Stimulated activated CD4-positive, alpha-beta T cell treated with anti-CD3 and anti-CD28 coated beads, Interleukin-4, amount 100 ng/mL, for 4 hours (primary cell): Measurements from ENCODE around the gene TMED5.
"Not testable (repeated sequence)": the region's sequence is repeated elsewhere in the genome, so short reads cannot be mapped to it uniquely, and the experiment has no call there.

Source experiments
- DNase-seq, 2 experiments: peaks; one replicate each; pipeline ENCODE4 v3.0.0-alpha.2; 2020

The TMED5 gene

DNA sequence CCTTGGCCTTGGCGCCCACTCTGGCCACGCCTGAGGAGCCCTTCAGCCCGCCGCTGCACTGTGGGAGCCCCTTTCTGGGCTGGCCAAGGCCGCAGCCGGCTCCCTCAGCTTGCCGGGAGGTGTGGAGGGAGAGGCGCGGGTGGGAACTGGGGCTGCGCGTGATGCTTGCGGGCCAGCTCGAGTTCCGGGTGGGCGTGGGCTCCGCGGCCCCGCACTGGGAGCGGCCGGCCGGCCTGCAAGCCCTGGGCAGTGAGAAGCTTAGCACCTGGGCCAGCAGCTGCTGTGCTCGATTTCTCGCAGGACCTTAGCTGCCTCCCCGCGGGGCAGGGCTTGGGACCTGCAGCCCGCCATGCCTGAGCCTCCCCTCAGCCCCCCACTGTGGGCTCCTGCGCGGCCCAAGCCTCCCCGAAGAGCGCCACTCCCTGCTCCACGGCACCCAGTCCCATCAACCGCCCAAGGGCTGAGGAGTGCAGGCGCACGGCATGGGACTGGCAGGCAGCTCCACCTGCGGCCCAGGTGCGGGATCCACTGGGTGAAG is 10.0 kb downstream of the TMED5 start:
- DNase-seq: not testable (repeated sequence)

DNA sequence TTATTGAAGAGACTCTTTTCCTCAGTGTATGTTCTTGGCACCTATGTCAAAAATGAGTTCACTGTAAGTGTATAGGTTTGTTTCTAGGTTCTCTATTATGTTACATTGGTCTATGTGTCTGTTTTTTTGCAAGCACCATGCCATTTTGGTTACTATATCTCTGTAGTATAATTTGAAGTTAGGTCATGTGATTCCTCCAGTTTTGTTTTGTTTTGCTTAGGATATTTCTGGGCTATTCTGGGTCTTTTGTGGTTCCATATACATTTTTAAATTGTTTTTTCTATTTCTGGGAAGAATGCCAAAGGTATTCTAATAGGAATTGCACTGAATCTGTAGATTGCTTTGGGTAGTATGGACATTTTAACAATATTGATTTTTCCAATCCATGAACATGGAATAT is 13.2 kb downstream of the TMED5 start:
- no peak for DNase-seq

DNA sequence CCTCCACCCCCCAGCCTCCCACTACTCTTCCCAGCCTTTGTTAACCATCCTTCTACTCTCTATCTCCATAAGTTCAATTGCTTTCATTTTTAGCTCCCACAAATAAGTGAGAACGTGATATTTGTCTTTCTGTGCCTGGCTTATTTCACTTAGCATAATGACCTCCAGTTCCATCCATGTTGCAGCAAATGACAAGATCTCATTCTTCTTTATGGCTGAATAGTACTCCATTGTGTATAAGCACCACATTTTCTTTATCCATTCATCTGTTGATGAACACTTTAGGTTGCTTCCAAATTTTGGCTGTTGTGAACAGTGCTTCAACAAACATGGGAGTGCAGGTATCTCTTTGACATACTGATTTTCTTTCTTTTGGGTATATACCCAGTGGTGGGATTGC is 14.3 kb downstream of the TMED5 start:
- DNase-seq: not testable (repeated sequence)

DNA sequence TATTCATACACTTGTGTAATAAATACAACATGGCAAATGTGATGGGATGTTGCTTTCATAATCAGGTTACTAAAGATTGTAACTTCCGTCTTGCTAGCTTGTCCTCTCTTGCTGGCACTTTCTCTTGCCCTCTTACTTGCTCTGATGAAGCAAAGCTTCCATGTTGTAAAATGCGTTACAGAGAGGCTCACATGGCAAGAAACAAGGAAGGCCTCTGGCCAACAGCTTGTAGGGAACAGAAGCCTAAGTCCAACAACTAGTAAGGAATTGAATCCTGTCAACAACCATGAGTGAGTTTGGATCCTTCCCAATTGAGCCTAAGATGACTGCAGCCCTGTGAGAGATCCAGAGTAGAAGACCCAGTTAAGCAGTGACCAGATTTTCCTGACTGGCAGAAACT is 15.4 kb downstream of the TMED5 start:
- DNase-seq: no peak

DNA sequence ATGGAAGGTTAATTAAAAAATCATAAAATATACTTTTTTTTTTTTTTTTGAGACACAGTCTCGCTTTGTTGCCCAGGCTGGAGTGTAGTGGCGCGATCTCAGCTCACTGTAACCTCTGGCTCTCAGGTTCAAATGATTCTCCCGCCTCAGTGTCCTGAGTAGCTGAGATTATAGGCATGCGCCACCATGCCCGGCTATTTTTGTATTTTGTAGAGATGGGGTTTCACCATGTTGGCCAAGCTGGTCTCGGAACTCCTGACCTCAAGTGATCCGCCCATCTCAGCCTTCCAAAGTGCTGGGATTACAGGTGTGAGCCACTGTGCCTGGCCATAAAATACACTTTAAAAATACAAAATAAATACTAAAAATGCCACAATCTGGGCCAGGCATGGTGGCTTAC is 16.9 kb downstream of the TMED5 start:
- not testable (repeated sequence) for DNase-seq

DNA sequence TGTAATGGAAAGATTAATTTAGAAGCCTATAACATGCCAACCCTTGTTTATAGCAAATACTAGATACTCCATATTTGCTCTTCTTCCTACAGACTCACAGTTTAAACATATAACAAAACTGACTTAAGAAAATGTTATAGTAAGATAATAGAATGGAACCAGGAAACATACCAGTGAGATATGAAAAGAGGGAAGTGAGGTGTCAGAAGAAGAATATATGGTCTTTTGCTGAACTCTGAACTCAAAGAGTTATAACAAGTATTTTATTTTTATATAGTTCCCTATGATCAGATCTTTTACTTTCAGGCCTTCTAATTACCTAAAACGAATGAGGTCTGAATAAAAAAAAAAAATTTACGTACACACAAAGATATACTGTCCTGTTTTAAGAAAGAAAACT is 20.9 kb downstream of the TMED5 start:
- no peak for DNase-seq

DNA sequence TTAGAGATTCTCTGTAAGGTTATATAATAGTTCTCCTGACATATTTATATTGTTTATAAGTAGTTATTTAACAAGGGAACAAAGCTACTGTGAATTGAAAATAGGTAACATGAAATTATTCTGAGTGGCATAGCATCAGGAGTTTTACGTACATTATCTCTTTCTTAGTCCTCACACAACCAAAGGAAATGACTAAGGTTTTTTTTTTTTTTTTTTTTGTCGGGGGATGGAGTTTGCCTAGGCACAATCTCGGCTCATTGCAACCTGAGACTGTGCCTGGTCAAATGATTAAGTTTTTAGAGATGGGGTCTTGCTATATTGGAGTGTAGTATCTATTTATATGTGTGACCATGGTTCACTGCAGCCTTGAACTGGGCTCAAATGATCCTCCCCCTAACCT is 24.9 kb downstream of the TMED5 start:
- no peak for DNase-seq

DNA sequence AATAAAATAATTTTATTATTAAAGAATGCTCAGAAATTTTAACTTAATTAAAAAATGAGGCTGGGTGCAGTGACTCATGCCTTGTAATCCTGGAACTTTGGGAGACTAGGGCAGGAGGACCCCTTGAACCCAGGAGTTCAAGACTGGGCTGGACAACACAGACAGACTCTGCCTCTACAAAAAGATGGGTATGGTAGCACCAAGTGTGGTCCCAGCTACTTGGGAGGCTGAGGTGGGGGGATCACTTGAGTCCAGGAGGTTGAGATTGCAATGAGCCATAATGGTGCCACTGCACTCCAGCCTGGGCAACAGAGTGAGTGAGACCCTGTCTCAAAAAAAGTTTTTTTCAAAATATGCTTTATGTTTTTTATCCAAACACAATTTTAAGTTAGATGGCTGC is 25.3 kb downstream of the TMED5 start:
- DNase-seq: no peak

DNA sequence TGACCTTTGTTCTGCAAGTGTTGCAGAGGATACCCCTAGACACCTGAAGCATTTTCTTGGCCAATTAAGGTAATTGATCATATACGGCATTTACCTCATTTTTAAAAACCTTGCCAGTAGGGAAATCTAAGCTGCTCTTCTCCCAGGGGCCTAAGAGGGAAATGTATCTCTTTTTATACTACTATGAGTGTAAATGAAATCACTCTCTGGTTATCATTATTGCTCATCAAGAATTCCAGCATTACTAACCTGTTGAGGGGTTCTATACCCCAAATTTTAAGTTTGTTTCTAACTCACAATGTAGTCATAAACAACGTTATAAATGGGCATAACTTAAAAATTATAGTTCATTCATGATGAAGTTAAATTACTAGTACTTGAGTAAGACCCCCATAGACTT is 27.4 kb downstream of the TMED5 start:
- no peak for DNase-seq

DNA sequence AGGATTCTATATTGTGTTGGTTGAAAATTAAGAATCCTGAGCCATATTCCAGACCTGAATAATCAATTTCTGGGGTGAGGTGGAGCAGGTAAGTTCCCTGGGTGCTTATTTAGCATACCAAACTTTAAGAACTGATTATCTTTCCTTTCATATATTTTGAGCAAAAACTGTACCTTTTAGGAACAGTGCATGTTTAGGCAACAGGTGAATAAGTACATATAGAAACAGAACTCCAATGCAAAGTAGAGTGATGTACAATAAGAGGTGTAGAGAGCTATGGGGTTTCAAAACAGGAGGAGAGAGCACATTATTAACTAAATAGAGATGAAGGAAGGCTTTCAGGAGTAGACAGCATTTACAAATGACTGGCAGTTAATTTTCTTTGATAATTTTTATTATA is 28.7 kb downstream of the TMED5 start:
- no peak for DNase-seq

DNA sequence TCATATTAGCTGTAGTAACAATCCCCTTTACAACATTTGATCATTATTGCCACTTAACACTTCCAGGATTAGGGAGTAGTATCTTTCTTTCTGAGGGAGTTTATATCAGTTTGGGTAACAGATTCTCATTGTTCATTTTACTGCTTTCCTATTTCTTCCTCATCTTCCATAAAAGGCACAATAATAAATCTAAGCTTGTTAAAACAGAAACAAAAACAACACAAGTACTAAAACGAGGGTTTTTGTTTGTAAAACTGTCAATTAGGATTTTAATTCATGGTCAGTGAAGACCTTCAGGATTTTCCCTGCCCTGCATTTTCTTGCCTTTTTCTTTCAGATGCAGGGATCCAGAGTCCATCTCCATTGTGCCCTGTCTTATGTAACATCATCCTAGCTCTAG is 29.5 kb downstream of the TMED5 start:
- DNase-seq: no peak

DNA sequence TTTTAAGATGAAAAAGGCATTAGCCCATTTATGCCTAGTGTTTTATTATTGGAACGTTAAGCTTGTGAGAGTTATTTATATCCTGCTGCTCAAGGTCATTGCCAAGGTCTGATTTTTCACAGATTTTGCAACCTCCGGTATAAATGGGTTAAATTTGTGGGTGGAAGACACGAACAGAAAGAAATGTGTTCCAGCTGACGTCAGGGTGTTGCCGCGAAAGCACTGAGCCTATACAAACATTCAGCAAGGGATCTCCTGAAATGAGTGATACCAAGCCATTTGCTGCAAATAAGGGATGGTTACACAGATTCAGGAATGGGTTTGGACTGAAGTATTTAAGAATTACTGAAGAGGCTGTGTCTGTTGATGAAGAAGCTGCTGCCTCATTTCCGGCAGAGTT is 32.2 kb downstream of the TMED5 start:
- DNase-seq: no peak

DNA sequence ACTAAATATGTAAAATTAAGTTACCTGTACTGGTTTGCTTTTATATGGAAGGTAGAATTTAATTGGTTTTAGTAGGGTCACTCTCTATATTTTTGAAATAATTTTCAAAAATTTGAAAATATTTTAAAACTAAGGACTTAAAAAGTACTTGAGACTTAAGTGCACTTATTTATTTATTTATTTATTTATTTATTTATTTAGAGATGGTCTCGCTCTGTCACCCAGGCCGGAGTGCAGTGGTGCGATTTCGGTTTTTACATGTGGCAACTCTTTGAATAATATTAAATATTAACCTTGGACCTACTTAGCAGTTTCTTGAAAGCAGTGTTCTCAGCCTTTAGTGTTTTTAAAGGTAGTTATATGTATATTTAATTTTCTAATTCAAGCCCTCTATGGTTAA is 36.4 kb downstream of the TMED5 start:
- DNase-seq: no peak

DNA sequence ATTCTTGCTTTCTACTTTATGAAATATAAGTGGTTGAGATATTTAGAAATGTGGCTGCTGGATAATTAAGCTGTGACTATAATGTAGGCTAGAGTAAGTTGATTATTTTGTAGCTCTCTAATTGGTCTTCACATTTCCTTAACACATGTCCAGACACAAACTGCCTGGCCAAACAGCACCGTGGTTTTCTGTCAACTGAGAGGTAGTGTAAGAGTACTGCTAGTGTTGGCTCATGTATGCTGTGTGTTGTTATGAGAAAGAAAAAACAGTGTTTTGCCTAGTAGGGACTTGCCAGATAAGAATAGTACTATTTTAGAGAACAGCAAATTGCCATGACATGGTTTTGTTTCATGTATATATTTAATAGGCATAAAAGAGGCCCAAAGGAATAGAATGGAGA is 37.1 kb downstream of the TMED5 start:
- DNase-seq: no peak

DNA sequence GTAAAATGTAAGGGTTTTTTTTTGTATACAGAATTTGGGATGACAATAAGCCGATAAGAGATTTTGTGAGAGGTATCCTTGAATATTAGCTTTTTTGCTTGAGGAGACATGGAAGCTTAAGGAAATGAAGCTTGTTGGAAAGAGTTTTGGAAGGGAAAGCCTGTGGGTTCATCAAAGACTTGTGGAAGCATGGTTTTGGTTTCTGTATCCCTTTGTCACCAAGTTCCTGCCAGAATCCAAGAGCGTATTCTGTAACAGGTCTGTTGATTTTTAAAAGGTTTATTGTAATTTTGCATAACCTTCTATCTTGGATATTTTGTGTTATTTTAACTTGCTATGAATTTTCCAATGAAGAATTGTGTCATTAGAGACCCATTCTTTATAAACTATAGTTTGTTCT is 38.1 kb downstream of the TMED5 start:
- DNase-seq: no peak

DNA sequence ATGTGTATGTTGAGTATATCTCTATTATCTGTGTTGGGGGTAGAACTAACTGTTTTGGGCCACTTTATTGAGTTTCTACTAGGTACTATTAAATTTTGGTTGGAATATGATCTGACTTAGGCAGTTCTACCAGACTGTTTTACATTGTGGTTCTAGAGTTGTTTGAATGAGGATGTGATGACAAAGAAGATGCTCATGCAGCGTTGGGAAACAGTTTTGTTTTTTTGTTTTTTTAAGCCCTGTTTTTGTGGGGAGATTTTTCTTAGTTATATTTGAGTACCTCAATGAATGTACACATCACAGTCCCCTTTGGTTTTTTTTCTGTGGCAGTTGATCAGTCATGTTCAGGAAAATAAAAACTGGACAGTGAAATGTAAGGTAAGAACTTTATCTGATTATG is 40.1 kb downstream of the TMED5 start:
- no peak for DNase-seq

DNA sequence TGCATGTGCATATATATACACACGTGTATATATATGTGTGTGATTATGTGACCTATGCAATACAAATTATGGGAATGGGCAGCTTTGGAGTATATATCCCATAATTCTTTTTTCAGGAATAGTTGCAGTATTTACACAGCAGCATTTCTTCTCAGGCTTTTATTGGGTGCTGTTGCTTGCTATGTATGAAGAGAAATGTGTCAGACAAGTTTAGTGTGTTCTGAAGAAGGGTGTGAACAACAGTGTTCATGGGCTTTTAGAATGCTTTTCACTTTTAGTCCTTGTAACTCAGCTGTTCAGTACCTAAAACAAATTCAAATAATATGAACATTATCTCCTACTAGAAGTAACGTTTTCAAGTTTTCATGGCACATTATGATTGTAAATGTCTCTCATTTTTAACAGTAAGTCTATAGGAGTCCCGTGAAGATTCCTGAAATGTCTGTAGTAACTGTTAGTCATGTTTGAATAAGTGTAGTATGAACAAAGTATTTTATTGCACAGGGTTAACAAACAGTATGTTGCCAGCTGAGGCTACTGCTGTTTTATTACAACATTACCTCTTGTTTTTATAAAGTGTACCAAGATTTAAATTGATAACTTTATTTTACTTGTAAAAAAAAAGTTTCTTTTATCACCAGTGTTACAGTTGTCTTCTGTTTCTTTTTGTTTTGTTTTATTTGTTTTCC is 42.5 kb downstream of the TMED5 start:
- no peak for DNase-seq

DNA sequence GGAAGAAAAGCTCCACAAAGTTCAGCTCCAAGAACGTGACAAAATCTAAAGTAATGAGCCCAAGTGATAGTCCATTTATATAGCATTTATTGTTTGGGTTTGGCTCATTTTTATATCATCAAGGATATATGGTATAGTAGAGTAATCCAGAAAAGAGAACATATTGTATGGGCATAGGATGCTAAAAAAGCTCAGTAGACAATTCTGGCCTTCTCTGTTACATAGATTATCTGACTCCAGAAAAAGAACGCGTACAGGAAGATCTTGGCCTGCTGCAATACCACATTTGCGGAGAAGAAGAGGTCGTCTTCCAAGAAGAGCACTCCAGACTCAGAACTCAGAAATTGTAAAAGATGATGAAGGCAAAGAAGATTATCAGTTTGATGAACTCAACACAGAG is 43.8 kb downstream of the TMED5 start:
- DNase-seq: no peak

DNA sequence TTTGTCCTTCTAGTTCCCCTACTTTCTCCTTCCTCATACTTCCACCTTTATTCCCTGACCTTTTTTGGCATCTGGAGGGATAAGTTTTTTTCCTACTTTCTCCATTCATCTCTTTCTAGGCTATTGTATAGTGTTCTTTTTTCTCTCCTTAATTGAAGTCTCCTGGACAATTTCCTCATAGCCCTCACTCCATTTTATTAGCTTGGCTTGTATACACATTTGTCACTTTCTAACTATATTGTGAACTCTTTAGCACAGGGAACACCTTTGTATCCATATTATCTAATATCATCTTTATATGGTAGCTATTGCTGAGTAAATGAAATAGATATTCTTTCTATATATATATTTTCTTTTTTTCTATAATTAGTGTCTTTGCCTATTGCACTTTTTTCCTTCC is 47.6 kb downstream of the TMED5 start:
- DNase-seq: no peak

DNA sequence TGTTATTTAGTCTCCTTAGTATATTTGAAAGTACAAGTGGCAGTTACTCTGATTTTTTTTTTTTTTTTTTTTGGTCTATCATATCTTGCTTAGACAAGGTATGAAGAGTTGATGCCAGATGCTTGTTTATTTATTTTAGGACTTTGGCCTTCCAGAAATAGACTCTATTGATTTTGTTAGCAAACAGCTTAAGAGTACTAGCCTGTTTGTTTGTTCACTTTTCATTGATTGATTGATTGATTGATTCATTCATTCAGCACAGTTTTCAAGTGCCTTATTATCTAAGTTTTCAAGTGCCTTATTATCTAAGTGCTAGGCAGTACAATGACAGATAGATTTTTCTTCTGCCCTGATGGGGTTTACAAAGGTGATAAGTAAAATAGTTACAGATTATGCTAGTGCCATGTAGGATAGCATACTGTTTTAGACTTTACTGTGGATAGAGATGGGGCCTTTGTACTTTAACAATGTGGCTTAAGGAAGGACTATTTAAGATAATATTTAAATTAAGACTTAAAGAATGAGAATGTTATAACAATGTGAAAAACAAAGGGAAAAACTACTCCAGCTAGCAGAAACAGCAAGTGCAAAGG is 50.6 kb downstream of the TMED5 start:
- no peak for DNase-seq

DNA sequence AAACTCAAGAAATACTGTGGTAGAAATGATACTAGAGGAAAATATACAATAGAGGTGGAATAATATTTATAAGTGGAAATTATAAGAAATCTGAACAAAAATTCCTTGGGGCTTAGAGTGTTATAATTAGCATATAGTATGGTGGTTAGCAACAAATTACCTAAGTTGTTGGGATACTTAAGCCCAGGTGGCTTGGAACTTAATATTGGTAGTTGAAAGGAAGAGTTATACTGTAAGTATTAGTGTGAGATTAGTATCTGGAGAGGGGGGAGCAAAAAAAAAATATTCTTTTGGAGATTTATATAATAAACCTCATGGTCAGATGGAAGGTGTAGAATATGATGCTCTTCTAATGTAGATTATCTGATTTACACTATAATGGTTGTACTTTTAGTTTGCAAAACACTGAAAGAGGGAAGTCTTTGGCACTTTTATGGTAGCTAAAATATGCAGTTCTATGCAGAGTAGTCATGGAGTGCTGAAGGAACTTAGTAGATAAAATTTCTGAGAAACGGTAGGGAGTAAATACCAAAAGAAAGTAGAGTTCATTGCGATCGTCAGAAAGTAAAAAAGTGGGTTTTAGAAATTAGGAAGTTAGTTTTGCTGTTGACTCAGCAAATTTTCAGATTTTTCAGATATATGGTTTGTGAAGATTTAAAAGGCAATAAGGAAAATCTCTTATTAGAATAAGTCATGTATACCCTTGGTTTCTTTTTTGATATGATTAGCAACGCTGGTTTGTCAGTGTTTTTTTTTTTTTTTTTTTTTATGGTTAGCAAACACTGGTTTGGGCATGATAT is 55.5 kb downstream of the TMED5 start:
- no peak for DNase-seq

DNA sequence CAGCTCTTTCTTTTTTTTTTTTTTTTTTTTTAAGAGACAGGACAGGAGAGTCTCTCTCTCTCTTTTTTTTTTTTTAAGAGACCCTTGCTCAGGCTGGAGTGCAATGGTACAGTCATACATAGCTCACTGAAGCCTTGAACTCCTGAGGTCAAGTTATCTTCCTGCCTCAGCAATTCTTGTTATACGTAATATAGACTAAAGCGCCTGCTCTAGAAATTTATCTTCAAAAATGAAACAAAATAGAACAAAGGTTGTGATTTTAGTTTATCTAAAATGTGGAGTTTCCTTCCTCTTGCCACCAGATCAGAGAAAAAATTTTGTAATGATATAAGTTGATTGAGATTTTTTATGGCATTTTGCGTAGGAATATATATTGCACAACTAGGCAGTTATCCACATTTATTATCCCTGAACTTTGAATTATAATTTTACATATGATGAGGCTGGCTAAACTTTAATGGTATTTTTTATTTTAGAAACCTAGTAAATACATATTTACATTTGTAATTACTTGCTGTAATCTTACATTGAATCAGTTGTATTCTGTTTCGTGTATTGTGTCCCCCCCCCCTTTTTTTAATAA is 56.9 kb downstream of the TMED5 start:
- DNase-seq: no peak

DNA sequence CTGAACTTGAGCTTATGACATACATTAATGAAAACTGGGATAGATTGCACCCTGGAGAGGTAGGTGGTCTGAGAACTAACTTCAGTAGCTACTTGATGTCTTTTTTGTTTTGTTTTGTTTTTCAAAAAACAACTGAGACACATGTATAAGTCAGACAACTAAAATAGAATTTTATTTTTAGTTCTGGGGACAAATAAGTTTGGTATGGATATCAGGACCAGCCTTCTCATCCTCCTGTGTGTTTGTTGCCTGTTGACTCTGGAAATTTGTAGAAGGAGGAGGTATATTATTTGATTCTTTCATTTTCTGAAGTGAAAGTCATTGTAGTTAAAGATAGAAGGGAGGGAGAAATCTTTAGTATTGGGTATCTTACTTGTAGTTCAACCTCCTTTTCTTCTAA is 59.6 kb downstream of the TMED5 start:
- DNase-seq: no peak

DNA sequence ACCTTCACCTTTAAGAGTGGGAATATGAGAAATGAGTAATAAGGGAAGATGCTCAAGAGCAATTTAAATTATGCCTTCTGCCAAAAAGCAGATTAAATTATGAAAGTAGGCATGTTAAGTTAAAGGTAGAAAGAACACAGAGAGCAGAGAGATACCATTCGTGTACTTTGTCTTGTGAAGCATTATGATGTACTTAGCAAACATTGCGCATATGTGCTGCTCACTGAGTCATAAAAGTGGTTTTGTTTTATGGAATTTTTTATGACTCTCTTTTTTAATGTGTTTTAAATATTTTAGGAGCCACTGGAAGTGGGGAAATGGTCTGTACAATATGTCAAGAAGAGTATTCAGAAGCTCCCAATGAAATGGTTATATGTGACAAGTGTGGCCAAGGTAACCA is 65.8 kb downstream of the TMED5 start:
- no peak for DNase-seq
